Peyer's patch (tissue), 4 donors: ENCODE results near the gene CGB8. TPM values are rescaled to one million over a fixed set of nuclear protein-coding genes. Genes with fewer than 3 reads are reported as not detected.
A peak's percentile ranks its signal among the peaks of the same experiment; 100 is the strongest.

Source experiments
- DNase-seq, 3 donors: peaks; one replicate each; pipeline ENCODE4 v3.0.0-alpha.2; 2017 to 2019
- H3K27ac ChIP-seq, 4 donors: fragments of 200-600 bp; sonication (generic); one replicate each; pipeline ENCODE4 v1.5.1; 2016 to 2019
- H3K27me3 ChIP-seq, 2 donors: fragments of 200-600 bp; sonication (generic); one replicate each; pipeline ENCODE4 v1.5.1; 2019
- H3K36me3 ChIP-seq, 3 donors: fragments of 200-600 bp; sonication (generic); one replicate each; pipeline ENCODE4 v1.5.1; 2016 to 2019
- H3K4me1 ChIP-seq, 4 donors: fragments of 200-600 bp; sonication (generic); one replicate each; pipeline ENCODE4 v1.5.1; 2016 to 2019
- H3K4me3 ChIP-seq, 4 donors: fragments of 200-600 bp; sonication (generic); 1 replicate in 3 of 4; 2 replicates in 1 of 4; pipeline ENCODE4 v1.5.1; 2016 to 2019; ENCODE audit warnings: mild to moderate bottlenecking in 1 of 4
- H3K9me3 ChIP-seq, 4 donors: fragments of 200-600 bp; sonication (generic); one replicate each; pipeline ENCODE4 v1.5.1; 2016 to 2019; ENCODE audit warnings: mild to moderate bottlenecking in 1 of 4
- CTCF ChIP-seq, 6 experiments: fragments of 450-650 bp in 4 of 6; fragments of 200-600 bp in 2 of 6; sonication (generic) in 1 of 6; IDR thresholded peaks; one replicate each; pipeline ENCODE4 v1.5.1; 2017 to 2019; ENCODE audit warnings: antibody characterized with exemption in 6 of 6, mild to moderate bottlenecking in 3 of 6, moderate library complexity in 1 of 6
- POLR2A ChIP-seq, 2 donors: fragments of 450-650 bp; IDR thresholded peaks; one replicate each; pipeline ENCODE4 v1.5.1; 2017; ENCODE audit warnings: antibody characterized with exemption in 2 of 2, mild to moderate bottlenecking in 2 of 2, moderate library complexity in 2 of 2
- small RNA-seq, 2 donors: library from RNA; depleted of rRNA; stranded (forward); fragments of <200 nt; gene quantifications; one replicate each; pipeline ENCODE3, GENCODE V24; 2016
- total RNA-seq, 4 donors: library from RNA; depleted of rRNA; stranded (reverse); fragments of >200 nt; gene quantifications; one replicate each; pipeline ENCODE4 v1.1.0, GENCODE V29; 2016

CGB8 gene
- total RNA-seq, 4 donors from 2014 or later: not detected

- no peak for TF ChIP-seq POLR2A (IDR thresholded peaks at IDR 0.05)
- TF ChIP-seq CTCF (IDR thresholded peaks at IDR 0.05): peak in 4 of 6 experiments; percentile 31 to 40 (median 38)
Observed at GRCh38 chr19:48997972-48998371, 50.9 kb downstream of the CGB8 start.

More at GRCh38 chr19:48997972-48998371, 50.9 kb downstream of the CGB8 start:
- Histone ChIP-seq H3K36me3 (peaks cover 0 to 3% (median 0%) of the 10 kb centered on the region in 3 donors), H3K4me3 (no peak overlapping the region), H3K4me1 (peaks cover 5 to 11% (median 7%) of the 10 kb centered on the region in 4 donors), H3K9me3 (no peaks in the 10 kb centered on the region), H3K27ac (no peak overlapping the region), H3K27me3 (no peaks in the 10 kb centered on the region)
- DNase-seq: peak in 2 of 3 donors; percentile 32 to 71

Small RNAs within 50 kb of the gene (small RNA-seq; reads per million reads assigned to genes)
- gene MIR6798 (0 to 0.13 reads per million in 2 donors), gene RN7SL708P (0 reads per million in 2 donors)

Other genes with a start within 250 kb of the CGB8 start
- gene BCAT2, start 238.1 kb downstream of the CGB8 start, total RNA-seq: 10 to 100 TPM; 22.4 to 53.6 (median 30.2) TPM
- gene HSD17B14, start 212.6 kb downstream of the CGB8 start, total RNA-seq: 1 to 10 TPM in 3 of 4 donors, not detected in 1; 2.0 to 8.8 (median 2.8) TPM
- 10 to 100 TPM in 1 of 4 donors, 1 to 10 TPM in 3; 2.8 to 38.8 (median 5.9) TPM for gene PLEKHA4, start 180.5 kb downstream of the CGB8 start, total RNA-seq
- 100 to 1,000 TPM in 2 of 4 donors, 10 to 100 TPM in 2; 39.2 to 198 (median 80.3) TPM for gene PPP1R15A, start 176.7 kb downstream of the CGB8 start, total RNA-seq
- not detected for gene TULP2, start 150.4 kb downstream of the CGB8 start, total RNA-seq
- 100 to 1,000 TPM; 154 to 506 (median 444) TPM for gene NUCB1, start 148.8 kb downstream of the CGB8 start, total RNA-seq
- gene DHDH, start 115.4 kb downstream of the CGB8 start, total RNA-seq: 10 to 100 TPM in 3 of 4 donors, not detected in 1; 14.6 to 55.5 (median 45.9) TPM
- 100 to 1,000 TPM in 3 of 4 donors, 10 to 100 TPM in 1; 71.0 to 138 (median 104) TPM for gene BAX, start 94.2 kb downstream of the CGB8 start, total RNA-seq
- 1,000 to 10,000 TPM; 5,249 to 9,852 (median 6,180) TPM for gene FTL, start 83.8 kb downstream of the CGB8 start, total RNA-seq
- 10 to 100 TPM; 24.8 to 61.8 (median 44.0) TPM for gene GYS1, start 55.8 kb downstream of the CGB8 start, total RNA-seq
- 100 to 1,000 TPM in 1 of 4 donors, 10 to 100 TPM in 3; 34.2 to 111 (median 42.8) TPM for gene RUVBL2, start 55.2 kb downstream of the CGB8 start, total RNA-seq
- 10 to 100 TPM in 1 of 4 donors, not detected in 3; 15.8 TPM for gene LHB, start 32.0 kb downstream of the CGB8 start, total RNA-seq
- gene CGB3, start 24.8 kb downstream of the CGB8 start, total RNA-seq: not detected
- gene CGB2, start 17.2 kb downstream of the CGB8 start, total RNA-seq: not detected
- not detected for gene CGB1, start 12.2 kb downstream of the CGB8 start, total RNA-seq
- gene CGB5, start 5.3 kb downstream of the CGB8 start, total RNA-seq: not detected
- not detected for gene CGB7, start 8.6 kb upstream of the CGB8 start, total RNA-seq
- not detected for gene NTF4, start 15.7 kb upstream of the CGB8 start, total RNA-seq
- gene KCNA7, start 23.6 kb upstream of the CGB8 start, total RNA-seq: not detected
- gene SNRNP70, start 36.3 kb upstream of the CGB8 start, total RNA-seq: 100 to 1,000 TPM; 240 to 520 (median 395) TPM
- gene LIN7B, start 65.3 kb upstream of the CGB8 start, total RNA-seq: 10 to 100 TPM in 3 of 4 donors, not detected in 1; 13.5 to 29.4 (median 18.0) TPM
- gene C19orf73, start 70.0 kb upstream of the CGB8 start, total RNA-seq: 1 to 10 TPM in 3 of 4 donors, not detected in 1; 3.6 to 6.1 (median 4.6) TPM
- gene PPFIA3, start 70.4 kb upstream of the CGB8 start, total RNA-seq: 10 to 100 TPM; 12.7 to 24.8 (median 16.4) TPM
- under 1 TPM in 3 of 4 donors, not detected in 1; 0.35 to 0.76 (median 0.67) TPM for gene HRC, start 106.3 kb upstream of the CGB8 start, total RNA-seq
- gene TRPM4, start 108.7 kb upstream of the CGB8 start, total RNA-seq: 100 to 1,000 TPM; 228 to 419 (median 258) TPM